Stimulated activated CD4-positive, alpha-beta T cell treated with anti-CD3 and anti-CD28 coated beads, TNF-alpha, amount 100 ng/mL, for 48 hours (primary cell): ENCODE measurements around the gene HAX1.
A peak's percentile ranks its signal among the peaks of the same experiment; 100 is the strongest.
"Not testable (repeated sequence)": the region's sequence is repeated elsewhere in the genome, so short reads cannot be mapped to it uniquely, and the experiment has no call there.

ENCODE experiments used
- DNase-seq, 3 donors: peaks; one replicate each; pipeline ENCODE4 v3.0.0-alpha.2; 2020; ENCODE audit warnings: low read depth in 3 of 3

HAX1 gene

DNA sequence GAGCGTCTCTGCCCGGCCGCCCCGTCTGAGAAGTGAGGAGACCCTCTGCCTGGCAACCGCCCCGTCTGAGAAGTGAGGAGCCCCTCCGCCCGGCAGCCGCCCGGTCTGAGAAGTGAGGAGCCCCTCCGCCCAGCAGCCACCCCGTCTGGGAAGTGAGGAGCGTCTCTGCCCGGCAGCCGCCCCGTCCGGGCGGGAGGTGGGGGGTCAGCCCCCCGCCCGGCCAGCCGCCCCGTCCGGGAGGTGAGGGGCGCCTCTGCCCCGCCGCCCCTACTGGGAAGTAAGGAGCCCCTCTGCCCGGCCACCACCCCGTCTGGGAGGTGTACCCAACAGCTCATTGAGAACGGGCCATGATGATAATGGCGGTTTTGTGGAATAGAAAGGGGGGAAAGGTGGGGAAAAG, 15.2 kb downstream of the HAX1 start:
- DNase-seq = not testable (repeated sequence)

DNA sequence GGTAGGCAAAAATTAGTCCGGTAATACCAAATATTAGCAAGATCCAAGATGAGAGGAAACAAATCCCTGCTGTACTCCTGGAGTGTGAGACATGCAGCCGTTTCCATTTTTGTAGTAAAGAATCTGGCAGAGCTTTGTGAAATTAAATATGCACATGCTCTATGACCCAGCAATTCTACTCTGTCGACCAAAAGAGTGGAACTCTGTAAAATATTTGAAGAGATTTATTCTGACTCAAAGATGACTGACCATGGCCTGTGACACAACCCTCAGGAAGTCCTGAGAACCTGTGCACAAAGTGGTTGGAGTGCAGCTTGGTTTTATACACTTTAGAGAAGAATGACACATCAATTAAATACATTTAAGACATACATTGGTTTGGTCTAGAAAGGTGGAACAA, 16.2 kb downstream of the HAX1 start:
- no peak for DNase-seq

DNA sequence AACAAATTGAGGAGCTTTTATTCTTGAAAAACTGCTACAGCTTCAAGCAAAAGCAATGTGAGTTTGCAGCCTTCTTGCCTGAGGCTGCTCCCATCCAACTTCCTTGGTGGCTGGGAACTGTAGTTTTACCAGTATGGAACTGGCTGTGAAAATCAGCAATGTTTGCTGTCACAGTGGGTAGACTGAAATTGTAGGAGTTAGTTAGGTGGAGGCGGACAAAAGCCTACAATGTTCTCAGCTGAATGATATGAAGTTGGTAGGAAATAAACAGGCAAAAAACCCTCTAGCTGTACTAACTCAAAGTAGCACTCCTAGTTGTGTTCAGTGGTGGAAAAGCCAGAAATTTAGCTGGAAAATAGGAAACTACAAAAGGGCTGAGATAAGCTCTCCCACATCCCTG, 18.5 kb downstream of the HAX1 start:
- no peak for DNase-seq

DNA sequence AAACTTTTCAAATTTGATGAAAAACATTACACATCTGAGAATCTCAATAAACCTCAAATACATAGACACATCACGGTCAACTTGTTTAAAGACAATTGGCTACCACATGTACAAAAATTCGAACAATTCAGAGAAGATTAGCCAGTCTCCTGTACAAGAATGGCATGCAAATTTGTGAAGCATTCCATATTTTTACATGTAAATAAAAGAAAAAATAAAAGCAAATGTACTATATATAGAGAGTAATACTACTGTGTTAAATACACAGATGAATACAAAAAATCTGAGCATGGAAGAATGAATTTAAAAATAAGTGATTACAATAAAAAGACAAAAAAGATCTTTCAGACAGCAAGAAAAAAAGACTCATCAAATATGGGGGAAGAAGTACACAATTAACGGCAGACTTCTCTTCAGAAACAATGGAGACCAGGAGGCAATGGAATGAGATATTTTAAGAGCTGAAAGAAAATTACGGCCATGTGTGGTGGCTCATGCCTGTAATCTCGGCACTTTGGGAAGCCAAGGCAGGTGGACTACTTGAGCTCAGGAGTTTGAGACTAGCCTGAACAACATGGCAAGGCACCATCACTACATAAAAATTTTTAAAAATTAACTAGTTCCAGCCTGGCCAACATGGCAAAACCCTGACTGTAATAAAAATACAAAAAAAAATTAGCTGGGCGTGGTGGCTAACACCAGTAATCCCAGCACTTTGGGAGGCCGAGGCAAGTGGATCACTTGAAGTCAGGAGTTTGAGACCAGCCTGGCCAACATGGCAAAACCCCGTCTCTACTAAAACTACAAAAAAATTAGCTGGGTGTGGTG, 23.2 kb downstream of the HAX1 start:
- no peak for DNase-seq

DNA sequence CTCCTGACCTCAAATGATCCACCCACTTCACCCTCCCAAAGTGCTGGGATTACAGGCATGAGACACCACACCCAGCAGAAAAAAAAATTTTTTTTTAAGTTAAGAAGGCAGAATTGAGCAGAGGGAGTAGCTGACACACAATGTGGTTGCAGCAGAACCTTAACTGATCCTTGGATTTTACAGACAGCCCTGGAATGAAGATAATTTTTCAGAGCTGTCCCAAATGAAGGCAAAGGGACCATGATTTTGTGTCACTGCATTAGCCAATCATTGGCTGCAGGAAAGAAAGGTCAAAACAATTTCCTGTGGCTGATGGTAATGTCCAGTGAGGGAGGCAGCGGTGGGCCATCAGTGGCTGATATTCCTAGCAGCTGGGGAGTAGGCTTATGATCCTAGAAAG, 29.2 kb downstream of the HAX1 start:
- DNase-seq = no peak

DNA sequence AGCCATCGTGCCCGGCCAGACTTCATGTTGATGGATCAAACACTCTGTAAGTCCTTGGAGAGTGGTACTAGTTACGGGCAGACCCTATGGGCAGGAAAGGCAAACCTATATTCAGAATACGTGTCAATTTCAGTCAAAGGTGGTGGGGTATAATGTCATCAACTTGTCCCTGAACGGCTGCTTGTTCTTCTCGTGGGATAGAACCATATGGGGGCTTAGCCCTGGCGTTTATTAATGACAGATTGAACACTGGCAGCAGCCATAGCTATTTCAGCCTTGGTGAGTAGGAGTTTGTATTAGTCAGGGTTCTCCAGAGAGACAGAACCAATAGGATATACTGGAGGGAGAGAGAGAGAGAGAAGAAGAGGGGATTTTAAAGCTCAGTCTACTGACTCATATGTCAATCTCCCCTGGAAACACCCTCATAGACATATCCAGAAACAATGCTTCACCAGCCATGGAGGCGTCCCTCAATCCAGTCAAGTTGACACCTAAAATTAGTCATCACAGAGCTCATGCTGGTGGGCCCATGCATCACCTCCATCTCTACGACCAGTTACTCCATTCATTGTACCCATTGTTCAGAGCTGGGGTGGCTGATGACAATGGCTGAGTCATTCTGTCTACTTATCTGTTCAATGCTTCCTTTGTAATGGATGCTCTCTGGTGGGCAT, 32.4 kb downstream of the HAX1 start:
- peak in 2 of 3 donors; percentile 40 to 73 for DNase-seq

DNA sequence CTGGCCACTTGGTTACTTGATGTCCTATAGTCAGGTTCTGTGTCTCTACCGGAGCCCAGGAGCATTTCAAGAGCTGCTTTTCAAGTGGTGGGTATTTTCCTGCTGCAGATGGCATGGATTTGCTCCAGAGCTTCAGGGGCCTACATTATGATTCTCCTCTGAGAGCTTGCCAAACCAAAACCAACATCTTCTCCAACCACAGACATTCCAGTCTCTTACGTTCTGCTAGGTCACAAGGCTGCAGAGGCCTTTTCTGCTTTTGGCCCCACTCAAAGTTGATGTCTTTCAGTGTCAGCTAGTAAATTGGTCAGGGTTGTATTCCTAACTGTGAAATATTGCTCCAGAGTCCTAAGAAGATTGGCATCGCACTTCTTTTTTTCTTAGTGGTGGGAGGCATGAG, 33.7 kb downstream of the HAX1 start:
- DNase-seq = no peak

DNA sequence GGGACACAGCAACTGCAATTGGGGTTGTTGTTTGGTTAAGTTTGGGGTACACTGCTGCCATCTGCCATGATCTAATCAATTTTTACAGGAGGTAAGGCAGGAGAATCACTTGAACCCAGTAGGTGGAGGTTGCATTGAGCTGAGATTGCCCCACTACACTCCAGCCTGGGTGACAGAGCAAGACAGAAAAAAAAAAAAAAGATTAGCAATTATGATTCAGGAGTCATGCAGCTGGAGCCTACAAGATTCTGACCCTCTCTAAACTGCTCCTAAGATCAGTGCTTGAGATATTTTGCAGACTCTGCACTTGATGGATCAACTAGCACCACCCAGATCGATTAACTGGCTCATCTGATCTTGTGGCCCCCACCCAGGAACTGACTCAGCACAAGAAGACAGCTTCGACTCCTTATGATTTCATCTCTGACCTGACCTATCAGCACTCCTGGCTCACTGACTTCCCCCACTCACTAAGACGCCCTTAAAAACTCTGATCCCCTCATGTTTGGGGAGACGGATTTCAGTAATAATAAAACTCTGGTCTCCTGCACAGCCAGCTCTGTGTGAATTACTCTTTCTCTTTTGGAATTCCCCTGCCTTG, 35.3 kb downstream of the HAX1 start:
- not testable (repeated sequence) for DNase-seq

DNA sequence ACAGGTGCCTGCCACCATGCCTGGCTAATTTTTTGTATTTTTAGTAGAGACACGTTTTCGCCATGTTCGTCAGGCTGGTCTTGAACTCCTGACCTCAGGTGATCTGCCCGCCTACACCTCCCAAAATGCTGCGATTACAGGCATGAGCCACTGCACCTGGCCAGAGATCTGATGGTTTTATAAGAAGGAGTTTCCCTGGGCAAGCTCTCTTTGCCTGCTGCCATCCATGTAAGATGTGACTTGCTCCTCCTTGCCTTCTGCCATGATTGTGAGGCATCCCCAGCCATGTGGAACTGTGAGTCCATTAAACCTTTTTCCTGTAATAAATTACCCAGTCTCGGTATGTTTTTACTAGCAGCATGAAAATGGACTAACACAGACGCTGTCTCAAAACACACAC, 36.7 kb downstream of the HAX1 start:
- DNase-seq = not testable (repeated sequence)

DNA sequence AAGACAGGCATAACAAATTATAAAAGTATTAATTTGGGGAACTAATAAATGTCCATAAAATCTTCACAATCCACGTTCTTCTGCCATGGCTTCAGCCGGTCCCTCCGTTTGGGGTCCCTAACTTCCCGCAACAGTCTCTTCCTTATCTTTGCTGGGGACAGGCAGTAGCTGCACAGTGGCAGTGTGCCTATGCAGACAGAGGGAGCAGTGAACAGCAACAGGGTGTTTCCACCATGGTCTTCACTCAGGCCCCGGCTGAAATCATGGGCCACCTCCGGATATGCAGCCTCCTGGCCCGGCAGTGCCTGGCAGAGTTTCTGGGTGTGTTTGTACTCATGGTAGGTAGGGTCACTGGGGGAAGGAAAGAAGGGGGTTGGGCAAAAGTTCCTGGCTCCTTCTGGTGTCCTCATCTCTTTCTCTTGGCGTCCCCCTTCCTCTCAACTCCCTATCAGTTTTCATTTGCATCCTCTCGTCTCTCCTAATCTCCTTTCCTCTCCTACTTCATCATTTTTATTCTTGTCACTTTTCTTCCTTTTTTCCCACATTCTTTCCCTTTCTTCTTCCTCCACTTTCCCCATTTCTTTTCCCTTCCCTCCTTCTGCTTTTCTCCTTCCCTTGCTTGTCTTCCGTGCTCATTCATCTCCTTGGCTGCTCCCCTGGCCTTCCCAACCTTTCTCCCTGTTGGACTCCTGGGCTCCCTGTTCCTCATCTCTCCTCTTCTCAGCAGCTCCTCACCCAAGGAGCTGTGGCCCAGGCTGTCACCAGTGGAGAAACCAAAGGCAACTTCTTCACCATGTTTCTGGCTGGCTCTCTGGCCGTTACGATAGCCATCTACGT, 40.0 kb downstream of the HAX1 start:
- DNase-seq = not testable (repeated sequence)

DNA sequence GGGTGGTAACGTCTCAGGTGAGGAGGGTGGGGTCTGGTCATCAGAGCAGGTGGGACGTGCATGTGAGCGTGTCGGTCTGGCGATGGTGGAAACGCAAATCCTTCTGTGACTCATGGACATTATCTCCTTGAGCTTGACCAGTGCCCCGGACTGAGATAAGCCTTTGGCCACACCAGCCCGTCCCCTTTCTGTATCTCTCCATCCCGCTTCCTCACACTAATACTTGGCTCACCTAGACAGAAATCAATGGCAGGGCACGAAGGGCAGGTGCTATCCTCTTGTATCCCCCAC, 40.6 kb downstream of the HAX1 start:
- no peak for DNase-seq

DNA sequence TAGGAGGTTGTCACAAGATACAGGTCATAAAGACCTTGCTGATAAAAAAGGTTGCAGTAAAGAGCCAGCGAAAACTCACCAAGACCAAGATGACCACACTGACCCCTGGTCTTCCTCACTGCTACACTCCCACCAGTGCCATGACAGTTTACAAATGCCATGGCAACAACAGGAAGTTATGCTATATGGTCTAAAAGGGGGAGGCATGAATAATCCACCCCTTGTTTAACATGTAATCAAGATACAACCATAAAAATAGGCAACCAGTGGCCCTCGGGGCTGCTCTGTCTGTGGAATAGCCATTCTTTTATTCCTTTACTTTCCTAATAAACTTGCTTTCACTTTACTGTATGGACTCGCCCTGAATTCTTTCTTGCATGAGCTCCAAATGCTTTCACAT, 41.8 kb downstream of the HAX1 start:
- DNase-seq = not testable (repeated sequence)

DNA sequence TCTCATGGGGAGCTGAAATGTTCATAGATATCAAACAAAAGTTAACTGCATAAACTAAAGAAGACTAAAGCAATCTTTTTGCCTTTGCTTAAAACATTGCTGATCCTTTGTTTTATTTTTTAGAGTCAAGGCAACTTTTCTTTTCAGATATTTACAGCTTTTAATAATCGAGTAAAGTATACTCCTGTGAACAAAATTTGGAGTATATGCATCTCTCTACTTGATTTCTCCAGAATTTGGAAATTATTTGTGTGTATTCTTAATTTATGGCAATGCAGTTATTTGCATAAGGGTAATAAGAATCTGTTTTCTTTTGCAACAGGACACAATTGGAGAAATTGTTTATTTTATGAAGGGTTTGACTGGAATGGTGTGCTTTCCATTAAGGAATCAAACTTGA, 44.3 kb downstream of the HAX1 start:
- no peak for DNase-seq

DNA sequence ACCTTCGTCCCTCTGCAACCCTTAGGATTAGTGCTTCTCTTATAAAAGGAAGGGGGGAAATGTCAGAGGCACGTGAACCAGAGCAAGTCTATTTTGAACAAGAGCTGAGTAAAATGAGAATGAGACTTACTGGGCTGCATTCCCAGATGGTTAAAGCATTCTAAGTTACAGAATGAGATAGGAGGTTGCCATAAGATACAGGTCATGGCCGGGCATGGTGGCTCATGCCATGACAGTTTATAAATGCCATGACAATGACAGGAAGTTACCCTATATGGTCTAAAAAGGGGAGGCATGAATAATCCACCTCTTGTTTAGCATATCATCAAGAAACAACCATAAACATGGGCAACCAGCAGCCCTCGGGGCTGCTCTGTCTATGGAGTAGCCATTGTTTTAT, 46.0 kb downstream of the HAX1 start:
- DNase-seq = no peak

DNA sequence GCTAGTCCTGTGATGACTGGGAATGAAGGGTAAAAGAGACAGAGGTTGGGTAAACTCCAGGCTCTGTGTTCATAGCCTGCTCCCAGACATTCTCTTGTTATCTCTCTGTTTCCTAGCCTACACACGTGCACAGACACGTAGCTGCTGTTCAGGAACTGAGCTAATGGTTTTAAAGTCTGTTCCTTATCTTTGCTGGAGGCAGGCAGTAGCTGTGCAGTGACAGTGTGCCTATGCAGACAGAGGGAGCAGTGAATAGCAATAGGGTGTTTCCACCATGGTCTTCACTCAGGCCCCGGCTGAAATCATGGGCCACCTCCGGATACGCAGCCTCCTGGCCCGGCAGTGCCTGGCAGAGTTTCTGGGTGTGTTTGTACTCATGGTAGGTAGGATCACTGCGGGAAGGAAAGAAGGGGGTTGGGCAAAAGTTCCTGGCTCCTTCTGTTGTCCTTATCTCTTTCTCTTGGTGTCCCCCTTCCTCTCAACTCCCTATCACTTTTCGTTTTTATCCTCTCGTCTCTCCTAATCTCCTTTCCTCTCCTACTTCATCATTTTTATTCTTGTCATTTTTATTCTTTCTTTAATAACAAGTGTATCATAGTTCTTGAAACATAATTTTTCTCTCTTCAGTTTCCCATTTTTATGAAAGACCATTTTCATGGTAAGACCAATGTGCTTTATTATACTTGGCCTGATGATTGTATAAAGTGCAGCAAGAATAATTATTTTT, 48.6 kb downstream of the HAX1 start, which contains the start of gene AQP10:
TSS of gene AQP10 (plus strand) at position 212 of the 727 bp plus-strand sequence. CDS start at position 275, 63 bp downstream.
- DNase-seq = no peak

DNA sequence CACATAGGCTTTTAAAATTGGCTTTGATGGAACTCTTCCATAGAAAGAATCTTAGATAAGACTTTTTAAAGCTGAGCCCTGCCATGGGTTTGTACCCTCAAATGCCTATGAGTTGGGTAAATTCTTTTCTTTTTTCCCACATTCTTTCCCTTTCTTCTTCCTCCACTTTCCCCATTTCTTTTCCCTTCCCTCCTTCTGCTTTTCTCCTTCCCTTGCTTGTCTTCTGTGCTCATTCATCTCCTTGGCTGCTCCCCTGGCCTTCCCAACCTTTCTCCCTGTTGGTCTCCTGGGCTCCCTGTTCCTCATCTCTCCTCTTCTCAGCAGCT, 49.1 kb downstream of the HAX1 start:
- not testable (repeated sequence) for DNase-seq

DNA sequence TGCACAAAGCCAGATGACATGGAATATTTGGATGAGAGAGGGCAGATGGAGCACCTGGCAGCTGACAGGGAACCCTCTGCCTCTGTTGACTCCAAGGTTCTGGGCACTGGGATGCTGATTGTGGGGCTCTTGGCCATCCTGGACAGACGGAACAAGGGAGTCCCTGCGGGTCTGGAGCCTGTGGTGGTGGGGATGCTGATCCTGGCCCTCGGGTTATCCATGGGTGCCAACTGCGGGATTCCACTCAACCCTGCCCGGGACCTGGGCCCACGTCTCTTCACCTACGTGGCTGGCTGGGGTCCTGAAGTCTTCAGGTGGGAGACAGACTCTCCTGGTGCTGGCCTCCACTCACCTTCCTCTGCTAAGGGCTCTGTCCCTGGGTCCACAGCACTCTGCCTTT, 51.1 kb downstream of the HAX1 start:
- no peak for DNase-seq

DNA sequence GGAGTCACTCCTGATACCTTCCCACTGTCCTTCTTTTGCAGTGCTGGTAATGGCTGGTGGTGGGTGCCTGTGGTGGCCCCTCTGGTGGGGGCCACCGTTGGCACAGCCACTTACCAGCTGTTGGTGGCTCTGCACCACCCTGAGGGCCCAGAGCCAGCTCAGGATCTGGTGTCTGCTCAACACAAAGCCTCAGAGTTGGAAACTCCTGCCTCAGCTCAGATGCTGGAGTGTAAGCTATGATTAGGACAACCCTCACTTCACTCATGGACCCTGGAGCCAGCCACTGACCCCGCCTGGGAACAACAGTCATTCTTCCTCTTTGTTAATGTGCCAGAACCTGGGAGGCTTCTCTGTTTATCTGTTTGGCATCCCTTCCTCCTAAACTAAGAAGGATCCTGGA, 51.8 kb downstream of the HAX1 start:
- no peak for DNase-seq

DNA sequence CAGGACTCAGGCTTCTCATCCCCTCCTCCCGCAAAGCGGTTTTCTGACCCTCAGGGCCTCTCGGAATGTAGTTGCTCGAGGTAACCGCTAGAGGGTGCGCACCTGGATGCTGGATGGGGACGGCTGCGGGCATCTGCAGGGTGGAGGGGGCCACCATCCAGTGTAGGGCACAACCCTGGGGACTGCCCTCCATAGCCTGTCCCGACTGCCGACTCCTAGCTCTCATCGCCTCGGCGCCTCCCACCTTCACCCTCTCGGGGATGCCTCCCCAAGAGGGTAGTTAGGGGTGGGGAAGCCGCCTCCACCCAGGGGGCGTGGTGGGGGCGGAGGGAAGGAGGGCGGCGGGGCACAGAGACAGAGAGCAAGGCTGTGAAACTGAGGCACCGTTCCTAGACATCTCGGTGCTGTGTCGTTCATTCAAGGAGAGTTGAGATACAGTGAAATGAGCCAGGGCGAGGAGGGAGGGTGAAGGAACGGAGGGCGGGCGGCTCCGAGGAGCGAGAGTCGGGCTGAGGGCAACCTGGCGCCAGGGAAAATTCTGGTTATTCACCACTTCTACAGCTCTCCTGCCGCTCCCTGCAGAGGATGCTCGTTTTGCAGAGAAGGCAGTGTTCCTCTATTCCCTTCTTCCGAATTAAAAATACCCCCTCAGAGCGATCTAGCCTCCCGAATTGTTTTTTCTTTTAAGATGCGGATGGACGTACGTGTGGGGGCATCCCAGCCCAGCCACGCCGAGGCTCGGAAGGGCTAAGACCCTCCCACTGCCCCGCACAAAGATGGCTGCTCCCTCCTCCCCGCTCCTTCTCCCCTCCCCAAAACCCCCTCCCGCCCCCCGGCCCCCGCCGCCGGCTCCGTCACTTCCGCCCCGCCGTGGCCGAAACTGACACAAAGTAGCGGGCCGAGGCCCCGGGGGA, 52.5 kb downstream of the HAX1 start, which contains the start of gene ATP8B2:
TSS of gene ATP8B2 (plus strand) at position 857 of the 914 bp plus-strand sequence. CDS start 2,617 bp downstream, outside the sequence.
- peak; percentile 70 to 79 (median 79) for DNase-seq
